Measurements from ENCODE around the gene CHAMP1.
A peak's percentile ranks its signal among the peaks of the same experiment; 100 is the strongest.
"Not testable (repeated sequence)": the region's sequence is repeated elsewhere in the genome, so short reads cannot be mapped to it uniquely, and the experiment has no call there.

The CHAMP1 gene

DNA sequence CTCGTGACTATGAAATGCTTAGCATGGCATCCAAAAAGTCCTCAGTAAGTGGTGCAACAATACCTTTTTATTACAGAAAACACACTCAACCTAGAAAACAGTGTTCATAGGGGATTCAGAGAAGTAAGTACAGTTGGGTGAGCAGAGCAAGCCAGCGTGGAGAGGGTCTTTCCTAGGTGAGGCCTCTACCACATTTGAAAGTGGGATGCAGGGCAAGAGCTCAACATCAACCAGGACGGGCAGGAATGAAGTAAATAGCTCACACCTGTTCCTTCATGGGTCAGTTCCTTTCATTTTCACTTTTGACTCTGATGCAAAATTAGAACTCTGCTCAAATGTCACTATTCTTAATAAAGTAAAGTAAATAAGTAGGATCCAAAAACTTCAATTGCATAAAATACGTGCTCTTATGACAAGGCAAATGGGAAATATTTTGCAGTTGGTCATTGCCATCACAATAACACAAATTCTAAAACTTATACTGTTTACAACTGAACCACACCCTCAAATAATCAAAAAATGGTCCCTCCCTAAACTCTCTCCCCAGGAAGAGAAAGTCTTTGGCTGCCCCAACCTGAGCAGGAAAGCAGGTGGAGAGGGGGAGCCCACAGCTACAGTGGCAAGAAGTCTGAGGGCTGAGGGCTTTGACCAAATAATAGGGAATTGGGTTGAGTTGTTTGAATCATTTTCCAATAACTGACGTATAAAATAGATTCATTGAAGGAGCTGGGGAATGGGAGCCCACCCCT lies 20.2 kb downstream of the CHAMP1 start:
- H3K4me3 ChIP-seq (ENCODE audit: low read length): no peak overlapping the region; the same call in 1 of the 2 replicates
- TF ChIP-seq ZNF274 (IDR thresholded peaks at IDR 0.05; ENCODE audit: low read depth, low read length): no peak

DNA sequence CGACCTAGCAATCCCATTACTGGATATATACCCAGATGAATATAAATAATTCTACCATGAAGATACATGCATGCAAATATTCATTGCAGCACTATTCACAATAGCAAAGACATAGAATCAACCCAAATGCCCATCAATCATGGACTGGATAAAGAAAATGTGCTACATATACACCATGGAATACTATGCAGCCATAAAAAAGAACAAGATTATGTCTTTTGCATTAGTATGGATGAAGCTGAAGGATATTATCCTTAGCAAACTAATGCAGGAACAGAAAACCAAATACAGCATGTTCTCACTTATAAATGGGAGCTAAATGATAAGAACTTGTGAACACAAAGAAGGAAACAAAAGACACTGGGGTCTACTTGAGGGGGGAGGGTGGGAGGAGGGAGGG lies 22.2 kb downstream of the CHAMP1 start:
- H3K4me3 ChIP-seq (ENCODE audit: low read length): not testable (repeated sequence)

DNA sequence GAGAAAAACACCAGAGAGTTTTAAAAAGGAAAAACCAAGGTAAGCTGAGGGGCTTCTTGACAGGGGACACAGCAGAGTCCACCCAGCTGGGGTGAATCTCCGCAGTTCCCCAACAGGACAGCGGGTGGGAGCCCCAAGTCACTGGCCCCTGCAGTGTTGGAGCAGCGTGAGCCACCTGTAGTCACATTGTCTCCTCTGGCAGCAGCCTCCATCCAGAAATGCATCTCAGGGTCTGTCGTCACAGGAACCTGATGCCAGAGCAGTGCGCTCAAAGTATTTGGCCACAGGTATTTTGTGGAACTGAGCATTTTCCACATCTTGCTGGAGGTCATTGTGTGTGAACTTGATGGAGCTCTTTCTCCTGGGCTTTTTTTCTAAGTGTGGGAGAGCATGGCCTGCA lies 24.7 kb downstream of the CHAMP1 start:
- no peak overlapping the region for H3K4me3 ChIP-seq (ENCODE audit: low read length)
- no peak for TF ChIP-seq ZNF274 (IDR thresholded peaks at IDR 0.05; ENCODE audit: low read depth, low read length)

DNA sequence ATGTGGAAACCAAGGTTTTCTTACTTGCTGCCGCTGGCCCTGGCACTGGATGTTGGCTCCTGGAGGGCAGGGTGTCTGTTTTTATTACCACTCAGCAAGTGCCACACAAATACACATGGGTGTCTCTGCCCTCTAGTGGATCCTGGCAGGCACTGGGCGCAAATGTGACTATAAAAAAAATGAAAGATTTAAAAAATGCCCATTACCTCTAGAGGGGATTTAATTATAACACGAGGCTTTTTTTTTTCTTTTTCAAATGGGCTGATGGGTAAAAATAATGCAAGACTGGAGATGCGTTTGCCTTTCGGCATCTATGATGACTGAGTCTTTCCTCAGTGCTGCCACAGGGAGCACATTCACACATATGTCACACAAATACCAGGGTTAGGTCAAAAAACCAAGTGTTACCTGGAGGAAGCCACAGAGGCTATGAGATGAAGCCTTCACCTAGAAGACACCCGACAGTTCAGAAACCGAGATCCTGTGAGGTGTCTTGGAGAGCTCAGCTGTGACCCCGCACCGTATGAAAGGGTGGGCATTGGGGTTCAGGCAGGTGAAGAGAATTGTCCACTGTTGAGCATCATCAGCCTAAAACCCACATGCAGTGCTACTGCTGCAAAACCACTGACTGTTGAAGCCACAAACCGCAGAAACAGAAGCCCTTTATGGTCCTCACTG lies 25.7 kb downstream of the CHAMP1 start:
- TF ChIP-seq ZNF274 (IDR thresholded peaks at IDR 0.05; ENCODE audit: low read depth, low read length): no peak
- H3K4me3 ChIP-seq (ENCODE audit: low read length): no peak overlapping the region

DNA sequence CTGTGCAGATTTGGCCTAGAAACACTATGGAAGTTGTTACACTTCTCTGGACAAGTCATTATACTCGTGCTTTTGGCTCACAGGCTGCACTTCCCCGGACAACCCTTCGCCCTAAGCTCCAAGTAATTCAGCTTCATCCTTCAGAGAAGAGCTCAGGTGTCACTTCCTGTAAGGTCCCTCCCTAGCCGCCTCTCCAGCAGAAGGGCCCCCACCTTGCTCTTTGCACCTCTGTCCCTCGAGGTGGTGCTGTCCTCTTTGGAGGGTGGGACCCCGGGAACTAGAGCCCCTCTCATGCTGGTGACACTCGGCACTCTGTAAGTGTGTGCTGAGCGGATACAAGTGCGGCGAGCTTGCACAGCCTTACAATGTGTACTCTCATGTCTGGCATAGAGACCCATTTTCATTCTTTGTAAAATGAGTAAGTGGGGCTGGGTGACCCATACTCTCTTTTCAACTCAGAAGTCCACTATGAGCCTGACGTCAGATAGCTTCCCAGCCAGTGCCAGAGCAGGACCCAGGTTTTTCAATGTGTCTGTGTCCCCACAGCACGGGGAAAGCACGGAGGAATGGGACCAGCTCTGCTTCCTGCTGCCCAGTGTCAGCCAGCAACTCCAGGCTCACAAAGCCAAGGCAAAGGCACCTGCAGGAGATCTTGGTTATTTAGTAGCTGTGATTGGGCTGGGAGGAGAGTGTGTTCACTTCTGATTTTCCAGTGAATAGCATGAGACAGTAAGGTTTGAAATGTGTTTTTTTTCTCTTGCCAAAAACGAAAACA lies 26.9 kb downstream of the CHAMP1 start:
- TF ChIP-seq ZNF274 (IDR thresholded peaks at IDR 0.05; ENCODE audit: low read depth, low read length): no peak
- no peak overlapping the region for H3K4me3 ChIP-seq (ENCODE audit: low read length)

DNA sequence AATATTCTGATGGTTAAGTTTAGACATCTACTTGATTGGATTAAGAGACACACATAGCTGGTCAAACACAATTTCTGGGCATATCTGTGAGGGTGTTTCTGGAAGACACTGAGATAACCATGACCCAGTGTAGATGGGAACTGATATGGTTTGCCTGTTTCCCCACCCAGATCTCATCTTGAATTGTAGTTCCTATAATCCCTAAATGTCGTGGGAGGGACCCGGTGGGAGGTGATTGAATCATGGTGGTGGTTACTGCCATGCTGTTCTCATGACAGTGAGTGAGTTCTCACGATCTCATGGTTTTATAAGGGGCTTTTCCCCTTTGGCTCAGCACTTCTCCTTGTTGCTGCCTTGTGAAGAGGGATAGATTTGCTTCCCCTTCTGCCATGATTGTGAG lies 33.0 kb downstream of the CHAMP1 start:
- H3K4me3 ChIP-seq (ENCODE audit: low read length): not testable (repeated sequence)

DNA sequence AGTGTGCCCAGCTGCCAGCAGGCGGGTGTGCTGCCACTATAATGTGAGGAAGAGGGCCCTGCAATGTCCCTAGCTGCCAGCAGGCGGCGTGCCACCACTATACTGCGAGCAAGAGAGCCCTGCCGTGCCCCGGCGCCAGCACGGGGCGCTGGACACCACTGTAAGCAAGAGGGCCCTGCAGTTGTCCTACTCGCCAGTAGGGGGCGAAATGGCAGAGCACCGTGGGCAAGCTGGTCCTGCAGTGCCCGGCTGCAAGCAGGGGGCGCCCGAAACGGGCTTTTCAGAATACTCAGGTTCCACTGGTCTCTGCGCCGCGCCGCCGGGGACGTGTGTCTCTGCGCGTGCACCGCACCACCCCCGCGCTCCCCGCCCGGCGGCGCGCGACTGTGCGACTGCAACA lies 38.5 kb downstream of the CHAMP1 start:
- H3K4me3 ChIP-seq (ENCODE audit: low read length): peak overlapping the region; percentile 27; the same call in 1 of the 2 replicates

DNA sequence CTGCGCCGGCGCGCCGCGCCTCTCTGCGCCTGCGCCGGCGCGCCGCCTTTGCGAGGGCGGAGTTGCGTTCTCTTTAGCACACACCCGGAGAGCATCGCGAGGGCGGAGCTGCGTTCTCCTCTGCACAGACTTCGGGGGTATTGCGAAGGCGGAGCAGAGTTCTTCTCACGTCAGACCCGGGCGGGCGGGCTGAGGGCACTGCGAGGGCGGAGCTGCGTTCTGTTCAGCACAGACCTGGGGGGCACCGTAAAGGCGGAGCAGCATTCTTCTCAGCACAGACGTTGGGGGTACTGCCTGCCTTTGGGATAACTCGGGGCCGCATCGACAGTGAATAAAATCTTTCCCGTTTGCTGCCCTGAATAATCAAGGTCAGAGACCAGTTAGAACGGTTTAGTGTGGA lies 39.1 kb downstream of the CHAMP1 start:
- peak overlapping the region; percentile 67; the same call in 1 of the 2 replicates for H3K4me3 ChIP-seq (ENCODE audit: low read length)

Data from GM08714 (cell line).